ENCODE measurements around the gene METTL25.

METTL25 gene

DNA sequence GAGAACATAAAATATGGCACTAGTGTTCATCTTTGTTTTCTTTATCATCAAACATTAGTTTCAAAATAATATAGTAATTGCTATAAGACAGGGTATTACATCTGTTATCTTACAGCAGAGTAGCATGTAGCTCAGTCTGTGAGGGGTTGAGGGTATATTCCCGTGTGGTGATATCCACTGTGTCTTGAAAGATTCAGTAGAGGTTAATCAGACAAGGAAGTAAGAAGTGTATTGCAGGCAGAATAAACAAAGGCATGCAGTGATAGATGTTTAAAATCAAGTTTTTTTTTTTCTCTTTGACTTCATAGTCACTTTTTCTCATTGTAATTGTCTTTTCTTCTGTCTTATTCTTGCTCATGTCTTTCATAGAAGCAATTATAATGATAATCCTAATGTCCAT is 48.3 kb downstream of the METTL25 start:
- no peak for DNase-seq

DNA sequence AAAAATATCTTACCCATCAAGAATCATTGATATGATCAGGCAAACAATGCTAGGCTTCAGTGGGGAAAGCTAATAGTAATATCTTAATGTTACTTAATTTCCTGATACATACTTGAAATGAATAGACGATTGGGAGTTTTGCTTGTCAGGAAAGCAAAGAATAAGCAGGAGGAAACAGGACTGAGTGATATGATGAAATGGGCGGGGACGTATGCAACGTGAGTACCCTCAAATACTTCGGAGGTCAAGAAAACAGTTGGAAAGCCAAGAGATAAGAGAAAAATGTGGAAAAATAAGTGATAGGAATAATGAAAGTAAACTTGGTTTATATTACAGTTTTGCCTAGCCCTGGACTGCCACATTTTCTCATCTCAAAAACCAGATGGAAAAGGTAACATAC is 49.2 kb downstream of the METTL25 start:
- no peak for DNase-seq

DNA sequence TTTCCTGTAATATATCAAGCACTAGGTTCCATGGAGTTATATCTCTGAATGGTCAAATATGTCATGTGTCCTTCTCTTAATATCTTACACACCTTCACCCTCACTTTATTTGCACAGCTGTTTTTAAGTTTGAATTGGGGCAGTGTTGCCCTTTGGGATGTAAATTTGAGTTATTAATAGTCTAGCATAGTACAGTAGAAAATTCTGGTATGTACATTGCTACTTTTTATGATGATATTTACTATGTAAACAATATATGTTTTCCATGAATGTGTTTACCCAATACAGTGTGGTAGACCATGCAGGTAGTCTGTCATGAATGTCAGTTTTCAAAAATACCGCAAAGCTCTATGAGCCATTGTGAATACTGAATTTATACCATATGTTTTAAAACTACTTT is 50.5 kb downstream of the METTL25 start:
- DNase-seq = no peak

DNA sequence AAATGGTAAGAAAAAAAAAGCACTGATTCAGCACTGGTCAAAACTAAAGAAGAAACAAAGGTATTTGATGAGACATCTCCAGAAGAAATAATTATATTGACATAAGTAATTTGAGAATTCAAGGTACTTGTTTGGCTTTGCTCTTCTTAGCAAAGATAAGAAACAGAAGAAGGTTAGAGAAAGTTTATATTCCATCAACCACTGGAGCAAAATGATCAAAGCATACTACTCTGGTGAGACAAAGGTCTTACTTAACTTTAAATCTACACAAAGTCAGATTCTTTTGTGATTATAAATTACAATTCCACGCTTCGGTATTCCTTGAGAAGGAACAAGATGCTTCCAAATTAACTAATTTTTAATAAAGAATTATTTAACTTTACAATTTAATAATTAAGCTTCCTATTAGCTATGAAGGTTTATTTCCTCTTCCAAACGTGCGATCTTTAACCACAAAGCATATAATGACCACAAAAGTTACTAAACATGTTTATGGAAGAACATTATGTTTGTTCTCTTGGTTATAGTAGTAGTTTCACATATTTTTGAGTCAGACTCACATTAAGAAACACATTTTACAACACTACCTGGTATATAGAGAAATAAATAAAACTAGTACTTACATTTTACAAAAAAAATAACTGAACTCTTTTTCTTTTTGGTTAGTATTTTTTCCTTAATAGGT is 53.4 kb downstream of the METTL25 start:
- no peak for DNase-seq

DNA sequence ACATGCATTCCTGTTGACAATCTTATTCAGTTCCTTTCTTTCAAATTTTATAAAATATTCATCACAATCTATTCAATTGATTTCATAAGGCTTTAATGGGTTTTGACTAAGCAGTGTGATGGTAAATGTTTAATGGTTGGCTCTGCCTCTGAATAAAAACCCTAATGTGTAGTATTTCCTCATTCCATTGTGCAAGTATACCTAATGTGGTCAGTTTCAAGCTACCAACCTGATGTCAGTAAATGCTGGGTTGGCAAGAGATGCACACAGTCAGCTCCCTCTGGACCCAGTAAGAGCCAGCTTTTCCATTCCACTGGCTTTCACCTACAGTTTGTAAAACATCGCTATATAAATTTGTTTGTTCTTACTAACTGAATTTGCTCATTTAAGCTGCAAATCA is 53.9 kb downstream of the METTL25 start:
- no peak for DNase-seq

DNA sequence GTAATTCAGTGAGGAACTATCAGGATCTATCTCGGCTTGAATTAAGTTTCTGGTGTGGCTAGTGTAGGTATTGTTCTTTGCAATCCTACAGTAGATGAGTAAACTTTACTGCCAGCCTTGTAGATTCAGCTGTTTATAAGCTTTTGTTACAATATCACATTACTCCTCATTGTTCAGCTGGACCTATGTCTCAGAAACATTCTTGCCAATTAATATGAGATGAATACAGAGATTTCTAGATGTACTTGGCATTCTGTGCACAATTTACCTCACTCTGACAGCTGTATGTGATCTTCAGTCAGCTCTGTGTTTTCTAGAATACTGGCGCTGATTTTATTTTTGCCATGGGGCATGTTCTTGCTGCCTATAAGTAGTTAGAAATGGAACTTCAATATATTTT is 55.7 kb downstream of the METTL25 start:
- DNase-seq = no peak

DNA sequence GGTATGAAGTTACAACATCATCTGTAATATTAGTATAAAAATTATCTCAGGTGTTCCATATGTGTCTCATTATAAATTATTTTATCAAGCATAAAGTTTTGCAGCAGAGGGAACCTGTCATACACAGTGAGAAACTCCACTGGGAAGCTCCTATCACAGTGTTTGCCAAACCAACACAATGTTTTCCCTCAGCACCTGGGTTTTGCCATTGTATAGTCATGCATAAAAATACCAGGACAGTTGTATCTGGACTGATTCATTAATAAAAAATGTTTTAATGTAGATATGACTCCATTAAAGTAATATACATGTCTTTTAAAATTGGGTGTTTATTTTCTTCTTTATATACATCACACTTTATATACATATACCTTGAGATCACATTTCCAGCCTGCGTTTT is 56.6 kb downstream of the METTL25 start:
- DNase-seq = no peak

DNA sequence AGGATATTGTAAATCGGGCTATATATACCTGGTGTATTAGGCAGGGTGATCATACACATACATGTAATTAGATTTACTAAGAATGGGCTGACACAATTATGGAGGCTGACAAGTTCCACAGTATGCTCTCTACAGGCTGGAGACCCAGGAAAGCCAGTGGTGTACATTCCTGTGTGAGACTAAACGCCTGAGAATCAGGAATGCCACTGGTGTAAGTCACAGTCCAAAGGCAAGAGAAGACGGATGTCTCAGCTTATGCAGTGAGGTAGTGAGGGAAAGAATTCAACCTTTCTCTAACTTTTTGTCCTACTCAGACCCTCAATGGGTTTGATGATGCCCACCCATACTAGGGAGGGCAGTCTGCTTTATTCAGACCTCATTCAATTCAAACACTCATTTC is 57.1 kb downstream of the METTL25 start:
- DNase-seq = no peak

DNA sequence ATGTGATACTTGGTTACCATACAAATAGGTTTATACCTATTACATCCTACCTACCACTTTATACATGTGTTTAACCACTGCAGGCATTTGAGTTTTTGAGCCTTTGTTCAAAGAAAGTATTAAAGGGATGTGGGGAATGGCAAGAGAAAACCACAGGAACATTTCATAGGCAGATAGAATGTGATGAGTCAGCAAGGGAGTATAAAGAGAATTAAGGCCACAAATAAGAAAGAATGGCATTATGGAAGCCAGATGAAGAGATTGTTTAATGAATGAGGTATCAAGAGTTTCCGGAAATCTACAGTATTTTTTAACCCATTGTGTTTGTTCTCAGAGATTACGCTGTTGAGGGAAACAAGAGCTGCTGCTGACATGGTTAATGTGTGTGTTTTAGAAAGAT is 66.9 kb downstream of the METTL25 start:
- no peak for DNase-seq

DNA sequence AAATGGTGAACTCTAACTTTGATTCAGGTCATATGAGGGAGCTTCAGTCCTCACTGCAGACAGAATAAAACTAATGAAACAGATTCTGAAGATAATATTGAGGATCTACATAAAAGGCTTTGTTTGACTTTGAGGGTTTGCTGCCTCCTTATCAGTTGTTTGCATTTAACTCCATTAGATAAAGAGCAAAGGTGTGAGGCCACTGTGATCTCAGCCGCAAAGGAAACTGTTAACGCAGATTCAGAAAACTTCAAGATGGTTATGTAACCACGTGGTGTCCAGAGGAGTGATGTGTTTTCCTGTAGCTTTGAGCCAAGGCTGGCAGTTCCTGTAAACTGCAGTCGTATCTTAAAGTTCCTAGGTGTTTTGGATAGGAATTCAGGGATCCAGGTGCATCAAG is 67.8 kb downstream of the METTL25 start:
- DNase-seq = no peak

DNA sequence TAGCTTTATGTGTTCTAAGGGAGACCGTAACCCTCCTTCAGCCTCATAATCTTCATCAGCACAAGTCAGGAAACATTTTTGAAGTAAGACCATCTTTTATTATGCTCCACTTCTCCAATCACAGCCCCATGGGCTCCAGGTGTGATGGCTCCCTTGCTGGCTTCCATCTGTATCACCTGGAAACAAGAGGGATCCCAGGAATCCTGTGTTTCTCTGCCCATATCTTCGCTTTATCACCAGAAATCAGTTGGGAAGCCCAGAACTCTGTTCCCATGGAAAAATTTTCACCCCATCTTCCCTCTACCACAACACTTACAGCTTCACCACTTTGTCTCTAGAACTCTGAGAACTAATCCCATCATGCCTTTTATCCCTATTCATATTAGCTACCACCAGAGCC is 68.3 kb downstream of the METTL25 start:
- no peak for DNase-seq

DNA sequence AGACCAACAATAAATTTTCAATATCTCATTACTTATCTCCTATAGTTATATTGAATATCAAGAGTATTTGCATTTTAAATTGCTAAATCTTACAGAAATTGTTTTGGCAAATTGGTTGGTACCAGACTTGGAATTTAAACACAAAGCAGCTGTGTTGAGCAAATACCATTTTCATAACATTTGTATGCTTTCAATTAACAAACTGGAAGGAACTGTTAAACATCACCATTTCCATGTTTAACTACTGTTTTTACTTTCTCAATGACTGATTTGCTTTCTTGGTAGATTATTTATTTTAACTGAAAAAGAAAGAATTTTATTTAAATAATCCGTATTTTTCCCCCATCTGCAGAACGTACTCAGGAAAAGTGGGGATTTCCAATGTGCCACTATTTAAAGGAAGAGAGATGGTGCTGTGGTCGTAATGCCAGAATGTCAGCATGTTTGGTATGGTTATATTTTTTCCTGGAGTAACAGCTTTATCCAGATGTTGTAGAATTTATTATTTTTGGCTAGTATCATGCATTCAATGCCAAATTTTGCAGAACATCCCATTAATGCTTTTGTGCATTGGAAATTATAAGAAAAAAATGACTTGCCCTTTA is 72.3 kb downstream of the METTL25 start:
- DNase-seq = no peak

DNA sequence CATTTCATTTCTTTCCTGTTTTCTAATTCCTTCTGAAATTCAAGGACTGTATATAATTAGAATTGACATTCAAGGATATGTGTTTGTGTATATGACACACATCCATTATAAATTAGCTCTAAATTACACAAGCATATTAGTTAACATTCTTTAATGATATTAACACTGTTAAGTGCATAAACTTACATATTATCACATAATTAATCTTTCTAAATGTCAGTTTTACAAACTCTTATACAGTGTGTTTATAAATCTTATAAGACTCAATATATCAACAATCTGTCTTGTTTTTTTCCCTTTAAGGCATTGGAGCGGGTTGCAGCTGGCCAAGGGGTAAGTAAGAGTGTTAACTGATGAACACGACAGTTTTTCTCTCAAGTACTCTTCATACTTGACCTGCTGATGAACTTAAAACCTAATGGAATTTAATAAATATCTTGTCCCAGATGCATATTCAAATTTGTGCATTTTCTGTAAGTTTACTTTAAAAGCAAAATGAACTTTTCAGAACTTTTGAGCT is 76.1 kb downstream of the METTL25 start:
- DNase-seq = no peak

DNA sequence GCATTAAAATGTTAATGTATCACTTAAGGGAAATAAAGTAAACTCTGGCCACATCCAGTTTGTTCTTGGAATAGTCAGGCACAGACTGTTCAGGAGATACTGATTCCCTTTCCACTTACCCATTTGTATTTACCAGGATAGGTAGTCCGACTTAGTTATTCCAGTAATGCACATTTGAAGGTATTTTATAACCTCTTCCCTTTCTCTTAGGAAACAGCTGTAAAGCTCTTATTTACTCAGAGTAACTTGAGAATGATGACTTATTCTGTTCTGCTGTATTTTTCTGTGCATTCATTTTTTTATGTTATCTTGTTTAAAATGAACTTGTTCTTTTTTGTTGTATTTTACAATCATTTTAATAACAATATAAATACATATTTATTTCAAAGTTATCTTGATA is 78.0 kb downstream of the METTL25 start:
- no peak for DNase-seq

DNA sequence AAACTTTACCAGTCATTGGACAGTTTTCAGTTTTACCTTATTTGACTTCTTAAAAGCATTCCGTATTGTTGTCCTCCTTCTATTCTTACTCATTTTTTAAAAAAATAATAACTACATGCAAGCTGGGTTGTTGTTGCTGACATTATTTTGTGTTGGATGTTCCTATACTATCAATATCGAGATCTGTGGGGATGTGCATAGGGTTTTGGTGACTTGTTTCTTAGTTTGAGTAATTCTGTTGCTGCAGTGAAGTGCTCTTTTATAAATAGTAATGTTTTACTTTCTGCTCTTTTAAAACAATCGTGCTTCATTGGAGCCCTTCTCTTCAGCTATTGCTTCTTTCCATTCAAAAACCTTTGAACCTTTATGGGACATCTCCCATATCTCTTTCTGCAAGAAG is 79.4 kb downstream of the METTL25 start:
- no peak for DNase-seq

DNA sequence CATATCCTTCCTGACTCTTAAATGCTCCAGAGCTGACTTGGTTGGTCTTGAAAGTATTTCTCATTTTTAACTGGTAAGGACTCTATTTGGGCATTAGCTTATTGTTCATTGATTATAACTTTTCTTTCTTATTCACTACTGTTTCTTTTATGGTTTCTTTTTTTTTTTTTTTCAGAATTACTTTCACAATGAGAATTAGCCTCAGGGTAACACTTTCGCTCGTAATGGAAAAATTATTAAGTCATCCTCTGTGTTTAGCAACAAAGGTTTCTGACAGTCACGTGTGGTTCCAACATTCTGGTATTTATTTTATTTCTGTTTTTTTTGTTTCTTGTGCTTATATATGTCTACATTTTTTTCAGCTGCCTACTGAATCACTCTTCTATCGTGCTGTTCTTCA is 80.0 kb downstream of the METTL25 start:
- DNase-seq = no peak

DNA sequence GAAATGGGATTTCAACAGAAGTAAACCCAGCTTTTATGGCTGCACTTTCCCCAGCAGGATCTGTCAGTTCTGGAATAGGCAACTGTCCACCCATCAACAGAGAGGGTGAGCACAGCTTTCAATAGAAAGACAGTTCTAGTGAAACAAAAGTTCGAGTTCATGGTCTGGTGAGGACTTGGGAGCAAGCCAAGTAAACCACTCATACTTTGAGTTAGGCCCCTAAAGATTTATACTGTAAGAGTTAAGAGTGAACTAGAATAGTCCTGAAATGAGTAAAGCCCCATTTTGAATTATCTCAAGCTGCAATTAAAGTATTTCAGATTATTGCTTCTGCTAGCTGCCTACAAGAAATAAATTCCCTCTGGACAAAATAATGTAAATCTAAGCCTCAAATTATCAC is 82.6 kb downstream of the METTL25 start:
- DNase-seq = no peak

DNA sequence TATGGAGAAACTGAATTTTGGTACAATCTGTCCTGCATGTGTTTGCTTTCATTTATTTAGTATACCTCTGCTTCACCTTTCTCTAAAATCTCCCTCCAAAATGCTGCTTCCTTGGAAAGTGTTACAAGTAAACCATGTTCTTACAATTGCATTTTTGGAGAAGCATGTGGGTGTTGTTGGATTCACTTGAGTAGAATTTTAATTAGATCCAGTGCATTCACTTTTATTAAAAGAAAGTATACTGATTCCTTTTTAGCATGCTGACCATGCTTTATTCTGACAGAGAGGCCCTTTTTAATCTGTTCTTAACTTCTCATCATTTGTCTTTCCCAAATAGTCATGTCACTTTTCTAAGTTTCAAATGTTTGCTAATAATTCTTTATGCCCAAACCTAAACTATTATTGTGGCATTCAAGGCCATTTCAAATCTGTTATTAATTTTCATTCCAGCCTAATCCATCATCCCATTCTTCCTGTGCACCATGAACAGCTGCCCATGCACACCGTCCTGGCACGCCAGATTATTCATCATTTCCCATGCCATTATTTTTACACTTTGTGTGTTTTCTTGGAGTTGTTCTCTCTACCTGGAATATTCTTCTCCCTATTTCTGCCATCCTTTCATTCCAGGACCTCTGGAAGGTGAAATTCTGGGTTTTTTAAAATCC is 90.7 kb downstream of the METTL25 start:
- no peak for DNase-seq

DNA sequence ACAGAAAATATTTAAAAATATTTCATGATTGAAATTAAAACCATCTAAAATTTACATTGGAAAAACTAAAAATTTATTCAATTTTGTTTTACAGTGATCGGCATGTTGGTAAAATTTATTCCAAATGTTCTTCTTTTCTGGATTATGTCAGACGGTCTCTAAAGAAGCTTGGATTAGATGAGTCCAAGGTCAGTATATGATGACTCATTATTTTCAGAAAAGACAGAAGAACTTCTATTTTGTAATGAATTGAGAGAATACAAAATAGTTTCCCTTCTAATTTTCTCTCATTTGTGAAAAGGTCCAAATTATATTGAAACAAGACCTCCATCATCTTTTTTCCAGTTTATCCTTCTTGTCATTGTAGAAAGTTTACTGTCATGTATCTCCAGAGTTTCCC is 98.3 kb downstream of the METTL25 start:
- DNase-seq = no peak

DNA sequence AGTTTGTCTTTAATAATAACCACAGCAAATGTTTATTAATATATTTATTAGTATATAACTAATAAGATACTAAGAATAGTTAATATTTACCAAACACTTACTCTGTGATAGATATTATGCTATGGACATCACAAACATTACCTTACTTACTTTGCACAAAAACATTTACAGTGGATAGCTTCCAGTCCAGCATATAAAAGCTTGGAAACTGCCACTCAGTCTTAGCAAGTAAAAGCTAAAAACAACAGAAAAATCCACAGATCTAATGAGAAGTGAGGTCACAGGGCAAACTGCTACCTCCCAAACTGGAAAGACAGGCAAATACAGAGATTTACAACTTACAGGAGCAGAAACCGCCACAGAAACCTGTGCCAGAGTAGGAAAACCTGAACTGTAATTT is 99.8 kb downstream of the METTL25 start:
- DNase-seq = no peak

DNA sequence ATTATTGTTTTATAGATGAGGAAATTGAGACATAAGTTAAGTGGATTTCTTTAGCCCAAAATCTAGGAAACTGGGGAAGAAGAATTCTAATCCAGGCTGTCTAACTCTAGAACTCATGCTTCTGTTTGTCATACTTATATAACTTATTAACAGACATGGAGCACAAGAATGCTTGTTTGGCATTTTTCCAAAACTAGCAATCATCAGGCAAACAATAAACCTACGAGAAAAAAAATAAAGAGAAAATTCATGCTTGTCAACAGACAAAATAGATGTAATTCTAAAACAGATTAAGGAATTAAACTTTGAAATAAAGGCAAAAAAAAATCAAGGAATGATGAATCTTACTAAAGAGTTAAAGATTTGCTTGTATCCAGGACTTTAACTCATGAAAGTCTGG is 103.1 kb downstream of the METTL25 start:
- no peak for DNase-seq

DNA sequence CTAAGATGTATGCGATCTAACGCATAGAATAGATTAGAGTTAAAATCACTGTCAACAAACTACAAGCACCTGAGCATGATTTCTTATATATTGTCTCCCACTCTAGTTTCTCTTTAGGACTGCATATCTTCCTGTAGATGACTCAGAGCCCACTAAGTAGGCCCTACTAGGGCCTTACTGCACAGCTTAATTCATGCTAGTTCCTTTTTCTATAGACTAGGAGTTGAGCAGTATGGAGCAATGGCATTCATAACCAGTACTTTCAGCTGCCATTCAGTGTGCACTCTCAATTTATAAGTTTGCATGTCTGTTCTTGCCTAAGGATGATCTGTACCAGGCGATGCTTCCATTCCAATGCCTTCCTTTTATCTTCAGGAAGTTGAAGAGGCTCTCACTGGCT is 103.5 kb downstream of the METTL25 start:
- no peak for DNase-seq

DNA sequence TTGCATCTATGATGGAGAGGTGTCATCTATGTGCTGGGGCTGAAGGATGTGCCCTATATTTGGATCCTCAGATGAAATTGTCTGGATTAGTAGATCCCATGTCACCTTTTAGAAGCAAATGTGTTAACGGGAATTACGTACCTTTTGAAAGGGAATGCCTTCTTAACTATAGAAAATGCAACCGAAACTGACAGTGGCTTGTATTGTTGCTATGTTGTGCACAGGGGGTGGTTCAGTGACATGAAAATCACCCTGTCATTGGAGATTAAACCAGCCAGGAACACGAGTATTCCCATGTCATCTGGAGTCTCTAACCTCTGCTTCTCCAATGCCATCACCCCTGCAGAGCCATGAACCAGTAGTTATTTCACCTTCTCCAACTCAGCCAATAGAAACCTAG is 110.2 kb downstream of the METTL25 start:
- DNase-seq = no peak

DNA sequence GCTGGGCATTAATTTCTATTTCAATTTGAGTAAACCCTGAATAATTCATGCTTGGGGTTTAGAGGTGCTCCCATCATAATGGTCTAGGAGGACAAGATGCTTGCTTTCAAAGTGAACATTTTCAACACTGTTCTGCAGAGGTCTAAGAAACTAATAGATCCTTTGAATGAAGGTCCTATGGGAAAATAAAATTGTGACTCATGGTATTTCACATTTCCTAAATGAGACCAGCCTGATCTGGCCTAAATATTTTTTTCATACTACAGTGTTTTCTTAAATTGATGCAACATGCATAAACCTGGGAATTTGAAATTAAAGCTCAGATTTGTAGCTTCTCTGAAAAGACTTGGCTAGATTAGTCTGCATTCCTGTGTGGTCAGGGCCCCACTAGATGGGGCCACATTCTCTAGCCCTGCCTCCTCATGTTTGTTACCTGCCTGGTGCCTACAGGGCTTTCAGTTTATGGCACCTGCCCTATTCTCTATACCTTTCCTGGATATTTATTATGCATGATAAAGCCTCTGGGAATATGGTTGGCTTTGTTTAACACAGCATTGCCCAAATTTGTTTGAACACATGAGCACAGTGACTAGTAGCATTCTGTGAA is 112.7 kb downstream of the METTL25 start:
- no peak for DNase-seq
